Uterus (tissue), 2 donors: ENCODE measurements around the gene FBLN2.

ENCODE experiments used
- POLR2A ChIP-seq, 2 donors: fragments of 450-650 bp; IDR thresholded peaks; one replicate each; pipeline ENCODE4 v1.6.1; 2016; ENCODE audit warnings: antibody characterized with exemption in 2 of 2, mild to moderate bottlenecking in 1 of 2, moderate library complexity in 1 of 2
- TF ChIP-seq, protein P1 (sequence below), 4 experiments: fragments of 200-600 bp in 2 of 4; fragments of 450-650 bp in 2 of 4; sonication (generic) in 2 of 4; IDR thresholded peaks; one replicate each; pipeline ENCODE4 v1.5.1; 2016 to 2019; ENCODE audit warnings: antibody characterized with exemption in 4 of 4, mild to moderate bottlenecking in 2 of 4, moderate library complexity in 1 of 4

DNA sequence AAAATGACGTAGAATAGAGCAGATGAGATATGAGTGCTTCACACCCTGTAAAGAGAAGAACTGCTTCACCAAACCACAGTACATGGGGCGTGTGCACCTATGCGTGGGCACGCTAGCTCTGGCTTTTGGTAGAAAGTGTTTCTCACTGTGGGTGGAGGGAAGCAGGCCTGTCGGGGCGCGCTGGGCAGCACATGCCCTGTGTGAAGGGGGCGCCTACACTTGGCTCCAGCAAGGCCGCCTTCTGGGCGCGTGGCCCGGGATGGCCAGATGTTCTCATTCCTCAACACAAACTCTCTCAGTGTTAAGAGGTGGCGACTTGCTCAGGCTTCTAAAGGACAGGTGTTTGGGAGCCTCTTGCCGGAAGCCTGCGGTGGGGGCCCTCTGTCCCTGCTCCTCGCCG lies 90.0 kb downstream of the FBLN2 start:
- TF ChIP-seq, protein P1, sequence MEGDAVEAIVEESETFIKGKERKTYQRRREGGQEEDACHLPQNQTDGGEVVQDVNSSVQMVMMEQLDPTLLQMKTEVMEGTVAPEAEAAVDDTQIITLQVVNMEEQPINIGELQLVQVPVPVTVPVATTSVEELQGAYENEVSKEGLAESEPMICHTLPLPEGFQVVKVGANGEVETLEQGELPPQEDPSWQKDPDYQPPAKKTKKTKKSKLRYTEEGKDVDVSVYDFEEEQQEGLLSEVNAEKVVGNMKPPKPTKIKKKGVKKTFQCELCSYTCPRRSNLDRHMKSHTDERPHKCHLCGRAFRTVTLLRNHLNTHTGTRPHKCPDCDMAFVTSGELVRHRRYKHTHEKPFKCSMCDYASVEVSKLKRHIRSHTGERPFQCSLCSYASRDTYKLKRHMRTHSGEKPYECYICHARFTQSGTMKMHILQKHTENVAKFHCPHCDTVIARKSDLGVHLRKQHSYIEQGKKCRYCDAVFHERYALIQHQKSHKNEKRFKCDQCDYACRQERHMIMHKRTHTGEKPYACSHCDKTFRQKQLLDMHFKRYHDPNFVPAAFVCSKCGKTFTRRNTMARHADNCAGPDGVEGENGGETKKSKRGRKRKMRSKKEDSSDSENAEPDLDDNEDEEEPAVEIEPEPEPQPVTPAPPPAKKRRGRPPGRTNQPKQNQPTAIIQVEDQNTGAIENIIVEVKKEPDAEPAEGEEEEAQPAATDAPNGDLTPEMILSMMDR (IDR thresholded peaks at IDR 0.05), result no peak
- TF ChIP-seq POLR2A (IDR thresholded peaks at IDR 0.05), result no peak
